Heart left ventricle (tissue), 13 donors: Measurements from ENCODE around the gene TMEM176B.
"Not testable (repeated sequence)": the region's sequence is repeated elsewhere in the genome, so short reads cannot be mapped to it uniquely, and the experiment has no call there.

ENCODE experiments used
- POLR2A ChIP-seq, 2 donors: fragments of 450-650 bp; IDR thresholded peaks; one replicate each; pipeline ENCODE4 v1.6.1; 2017; ENCODE audit warnings: antibody characterized with exemption in 2 of 2, mild to moderate bottlenecking in 2 of 2, moderate library complexity in 2 of 2
- TF ChIP-seq, protein P1 (sequence below), 12 donors: fragments of 200-600 bp; sonication (generic) in 4 of 12; IDR thresholded peaks; one replicate each; pipeline versions ENCODE4 v1.5.0 to v1.8.0; 2018 to 2022; ENCODE audit warnings: antibody characterized with exemption in 12 of 12, mild to moderate bottlenecking in 5 of 12
- donor health status: ischemic (EF 13 %, LVEDD 7.1; RV severe dilation, severe dysfunction).
- donor health status: DM: no; HTN: yes; CAD: no.
- donor health status: DM: no; HTN: no; CAD: no.
- donor health status: ischemic (EF 25% LVEDD 6.9; RV normal size, moderate dysfunction).
- donor health status: ischemic (EF 25% LVEDD 5.7; RV mildly dilated, moderate dysfunction).
- donor health status: ischemic (EF 35%, LVEDD 5.7; RV mildly dilated, moderate dysfunction).
- donor health status: nonischemic (EF 11% LVEDD 7.7; RV severe dilation, severe dysfunction).
- donor health status: DM: yes; HTN: yes; CAD: no.
- donor health status: PGD.
- donor health status: ischemic (EF 29% LVEDD 5.4; RV normal size, mild dysfunction).
- donor health status: nonischemic (EF 23%, LVEDD 6.1; RV moderate dilation, normal function).

DNA sequence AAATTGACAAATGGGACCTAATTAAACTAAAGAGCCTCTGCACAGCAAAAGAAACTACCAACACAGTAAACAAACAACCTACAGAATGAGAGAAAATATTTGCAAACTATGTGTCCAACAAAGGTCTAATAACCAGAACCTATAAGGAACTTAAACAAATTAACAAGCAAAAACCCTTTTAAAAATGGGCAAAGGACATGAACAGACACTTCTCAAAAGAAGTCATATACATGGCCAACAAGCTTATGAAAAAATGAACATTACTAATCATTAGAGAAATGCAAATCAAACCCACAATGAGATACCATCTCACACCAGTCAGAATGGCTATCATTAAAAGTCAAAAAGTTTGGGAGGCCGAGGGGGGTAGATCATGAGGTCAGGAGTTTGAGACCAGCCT, 26.0 kb downstream of the TMEM176B start:
- TF ChIP-seq, protein P1, sequence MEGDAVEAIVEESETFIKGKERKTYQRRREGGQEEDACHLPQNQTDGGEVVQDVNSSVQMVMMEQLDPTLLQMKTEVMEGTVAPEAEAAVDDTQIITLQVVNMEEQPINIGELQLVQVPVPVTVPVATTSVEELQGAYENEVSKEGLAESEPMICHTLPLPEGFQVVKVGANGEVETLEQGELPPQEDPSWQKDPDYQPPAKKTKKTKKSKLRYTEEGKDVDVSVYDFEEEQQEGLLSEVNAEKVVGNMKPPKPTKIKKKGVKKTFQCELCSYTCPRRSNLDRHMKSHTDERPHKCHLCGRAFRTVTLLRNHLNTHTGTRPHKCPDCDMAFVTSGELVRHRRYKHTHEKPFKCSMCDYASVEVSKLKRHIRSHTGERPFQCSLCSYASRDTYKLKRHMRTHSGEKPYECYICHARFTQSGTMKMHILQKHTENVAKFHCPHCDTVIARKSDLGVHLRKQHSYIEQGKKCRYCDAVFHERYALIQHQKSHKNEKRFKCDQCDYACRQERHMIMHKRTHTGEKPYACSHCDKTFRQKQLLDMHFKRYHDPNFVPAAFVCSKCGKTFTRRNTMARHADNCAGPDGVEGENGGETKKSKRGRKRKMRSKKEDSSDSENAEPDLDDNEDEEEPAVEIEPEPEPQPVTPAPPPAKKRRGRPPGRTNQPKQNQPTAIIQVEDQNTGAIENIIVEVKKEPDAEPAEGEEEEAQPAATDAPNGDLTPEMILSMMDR (IDR thresholded peaks at IDR 0.05): not testable (repeated sequence)
- TF ChIP-seq POLR2A (IDR thresholded peaks at IDR 0.05): not testable (repeated sequence)
